NCI-H2107 (cell line): ENCODE results near the gene PLA2G4F.

ENCODE experiments used
- DNase-seq: peaks from one replicate; lab custom pipeline; 2025; lab: John Stamatoyannopoulos, UW

PLA2G4F gene

GRCh38 chr15:42148808-42149492, 7.5 kb downstream of the PLA2G4F start:
- no peak for DNase-seq

- no peak for DNase-seq
Observed at GRCh38 chr15:42147431-42147735, 9.1 kb downstream of the PLA2G4F start.

- no peak for DNase-seq
Observed at GRCh38 chr15:42146551-42147430, 9.6 kb downstream of the PLA2G4F start.

GRCh38 chr15:42145546-42146455, 10.6 kb downstream of the PLA2G4F start:
- no peak for DNase-seq

GRCh38 chr15:42144841-42145375, 11.5 kb downstream of the PLA2G4F start:
- no peak for DNase-seq

- no peak for DNase-seq
Observed at GRCh38 chr15:42143866-42144625, 12.4 kb downstream of the PLA2G4F start.

- DNase-seq: no peak
Observed at GRCh38 chr15:42143356-42143755, 13.1 kb downstream of the PLA2G4F start.

- no peak for DNase-seq
Observed at GRCh38 chr15:42141795-42142667, 14.4 kb downstream of the PLA2G4F start.

- no peak for DNase-seq
Observed at GRCh38 chr15:42141246-42141645, 15.2 kb downstream of the PLA2G4F start.

- DNase-seq: no peak
Observed at GRCh38 chr15:42140383-42141070, 15.9 kb downstream of the PLA2G4F start.

- no peak for DNase-seq
Observed at GRCh38 chr15:42139596-42139995, 16.8 kb downstream of the PLA2G4F start.

GRCh38 chr15:42138968-42139386, 17.5 kb downstream of the PLA2G4F start:
- DNase-seq: no peak

GRCh38 chr15:42138411-42138810, 18.0 kb downstream of the PLA2G4F start:
- no peak for DNase-seq

GRCh38 chr15:42137461-42138261, 18.8 kb downstream of the PLA2G4F start:
- DNase-seq: no peak

- no peak for DNase-seq
Observed at GRCh38 chr15:42136513-42136912, 19.9 kb downstream of the PLA2G4F start.

- DNase-seq: no peak
Observed at GRCh38 chr15:42135351-42135750, 21.1 kb downstream of the PLA2G4F start.

GRCh38 chr15:42134617-42135245, 21.7 kb downstream of the PLA2G4F start:
- no peak for DNase-seq

GRCh38 chr15:42133886-42134502, 22.4 kb downstream of the PLA2G4F start:
- DNase-seq: no peak
